Measurements from ENCODE around the gene SLC47A2.
"Not testable (repeated sequence)": the region's sequence is repeated elsewhere in the genome, so short reads cannot be mapped to it uniquely, and the experiment has no call there.

Gene SLC47A2

GRCh38 chr17:19705771-19706770 lies 10.3 kb downstream of the SLC47A2 start:
- DNase-seq, result no peak

- DNase-seq, result no peak
These were observed 11.2 kb downstream of the SLC47A2 start for GRCh38 chr17:19705201-19705600.

GRCh38 chr17:19703828-19704613 lies 12.4 kb downstream of the SLC47A2 start:
- no peak for DNase-seq

GRCh38 chr17:19703106-19703827 lies 13.1 kb downstream of the SLC47A2 start:
- DNase-seq, result no peak

- no peak for DNase-seq
These were observed 14.2 kb downstream of the SLC47A2 start for GRCh38 chr17:19702217-19702641.

DNA sequence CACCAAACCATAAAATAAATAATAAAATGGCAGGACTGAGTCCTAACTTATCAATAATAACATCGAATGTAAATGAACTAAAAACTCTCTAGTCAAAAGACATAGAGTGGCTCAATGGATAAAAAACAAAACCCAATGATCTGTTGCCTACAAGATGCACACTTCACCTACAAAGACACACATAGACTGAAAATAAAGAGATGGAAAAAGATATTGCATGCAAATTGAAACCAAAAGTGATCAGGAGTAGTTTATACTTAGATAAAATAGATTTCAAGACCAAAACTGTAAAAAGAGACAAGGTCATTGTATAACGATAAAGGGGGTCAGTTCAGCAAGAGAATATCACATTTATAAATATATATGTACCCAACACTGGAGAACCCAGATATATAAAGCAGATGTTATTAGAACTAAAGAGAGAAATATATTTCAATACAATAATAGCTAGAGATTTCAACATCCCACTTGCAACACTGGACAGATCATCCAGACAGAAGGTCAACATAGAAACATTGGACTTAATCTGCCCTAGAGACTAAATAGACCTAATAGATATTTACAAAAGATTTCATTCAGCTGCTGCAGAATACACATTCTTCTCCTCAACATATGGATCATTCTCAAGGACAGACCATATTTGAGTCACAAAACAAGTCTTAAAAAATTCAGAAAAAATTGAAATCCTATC lies 29.8 kb downstream of the SLC47A2 start:
- no peak for DNase-seq

DNA sequence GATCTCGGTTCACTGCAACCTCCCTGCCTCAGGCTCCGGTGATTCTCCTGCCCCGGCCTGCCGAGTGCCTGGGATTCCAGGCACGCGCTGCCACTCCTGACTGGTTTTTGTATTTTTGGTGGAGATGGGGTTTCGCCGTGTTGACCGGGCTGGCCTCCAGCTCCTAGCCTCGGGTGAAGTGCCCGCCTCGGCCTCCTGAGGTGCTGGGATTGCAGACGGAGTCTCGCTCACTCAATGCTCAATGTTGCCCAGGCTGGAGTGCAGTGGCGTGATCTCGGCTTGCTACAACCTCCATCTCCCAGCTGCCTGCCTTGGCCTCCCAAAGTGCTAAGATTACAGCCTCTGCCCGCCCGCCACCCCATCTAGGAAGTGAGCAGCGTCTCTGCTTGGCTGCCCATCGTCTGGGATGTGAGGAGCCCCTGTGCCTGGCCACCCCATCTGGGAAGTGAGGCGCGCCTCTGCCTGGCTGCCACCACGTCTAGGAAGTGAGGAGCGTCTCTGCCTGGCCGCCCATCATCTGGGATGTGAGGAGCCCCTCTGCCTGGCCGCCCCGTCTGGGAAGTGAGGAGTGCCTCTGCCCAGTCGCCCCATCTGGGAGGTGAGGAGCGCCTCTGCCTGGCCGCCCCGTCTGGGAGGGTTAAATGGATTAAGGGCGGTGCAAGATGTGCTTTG lies 31.3 kb downstream of the SLC47A2 start:
- not testable (repeated sequence) for DNase-seq

GRCh38 chr17:19683117-19683516 lies 33.3 kb downstream of the SLC47A2 start:
- DNase-seq, result no peak

DNA sequence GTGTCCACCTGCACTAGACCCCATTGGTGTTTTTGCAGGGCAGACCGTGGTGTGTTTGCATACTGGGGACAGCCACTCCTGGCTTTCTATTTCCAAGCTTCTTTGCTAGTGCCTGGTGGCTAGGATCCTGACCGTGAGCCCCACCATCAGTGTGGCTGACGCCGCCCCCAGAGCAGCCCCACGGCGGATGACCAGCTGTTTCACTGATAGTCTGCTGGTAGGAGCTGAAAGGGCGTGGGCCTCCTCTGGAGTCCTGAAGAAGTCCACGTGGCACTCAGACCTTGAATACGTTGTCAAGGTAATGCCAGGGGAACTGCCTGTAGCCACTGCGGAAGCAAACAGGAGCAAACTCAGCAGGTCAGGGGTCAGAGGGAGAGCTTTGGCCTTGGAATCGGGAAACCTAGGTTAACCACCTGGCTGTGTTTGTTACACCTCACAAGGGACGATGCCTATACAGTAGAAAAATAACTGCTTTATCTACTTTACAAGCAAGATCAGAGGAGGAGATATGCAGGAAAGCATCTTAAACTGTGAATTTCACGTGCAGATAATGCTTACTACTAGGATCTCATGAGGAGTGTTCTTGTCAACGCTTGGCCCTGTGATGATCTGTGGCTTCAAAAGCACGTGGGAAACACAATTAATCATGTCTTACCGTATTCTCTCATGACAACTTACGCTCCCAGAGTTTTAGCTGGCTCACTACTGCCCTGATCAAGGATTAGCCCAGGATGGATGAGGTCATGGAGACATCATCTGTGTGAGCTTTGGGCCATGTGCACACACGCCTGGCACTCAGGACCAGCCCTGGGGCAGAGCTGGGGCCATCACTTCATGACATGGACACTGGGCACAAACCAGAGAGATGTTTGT lies 37.6 kb downstream of the SLC47A2 start:
- no peak for DNase-seq

DNA sequence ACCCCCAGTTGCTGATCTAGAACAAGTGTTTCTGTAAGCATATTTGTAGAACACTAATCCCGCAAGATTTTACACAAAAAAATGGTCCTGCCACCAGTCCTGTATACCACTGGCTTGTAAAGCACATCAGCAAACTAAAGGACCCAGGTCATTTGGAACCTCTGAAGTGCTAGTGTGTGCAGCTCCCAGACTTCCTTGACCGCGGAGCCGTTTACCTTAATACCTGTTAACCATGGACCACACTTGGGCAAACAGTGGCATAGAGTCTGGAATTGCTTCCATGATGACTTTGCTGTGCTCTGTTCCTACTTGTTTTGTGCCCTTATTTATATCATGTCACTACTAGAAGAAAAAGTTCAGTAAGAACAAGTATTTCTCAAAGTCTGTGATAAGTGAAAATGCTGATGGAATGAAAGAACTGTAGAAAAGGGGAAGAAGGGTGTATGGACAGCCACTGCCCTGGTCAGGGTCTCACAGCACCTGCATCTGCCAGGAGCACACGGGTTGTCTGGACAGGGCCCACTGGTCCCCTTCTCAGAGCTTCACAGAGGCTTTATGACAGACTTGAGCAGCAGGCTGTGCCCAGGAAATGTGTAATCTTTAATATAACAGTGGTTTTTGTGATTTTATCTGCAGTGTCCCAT lies 38.5 kb downstream of the SLC47A2 start:
- no peak for DNase-seq

DNA sequence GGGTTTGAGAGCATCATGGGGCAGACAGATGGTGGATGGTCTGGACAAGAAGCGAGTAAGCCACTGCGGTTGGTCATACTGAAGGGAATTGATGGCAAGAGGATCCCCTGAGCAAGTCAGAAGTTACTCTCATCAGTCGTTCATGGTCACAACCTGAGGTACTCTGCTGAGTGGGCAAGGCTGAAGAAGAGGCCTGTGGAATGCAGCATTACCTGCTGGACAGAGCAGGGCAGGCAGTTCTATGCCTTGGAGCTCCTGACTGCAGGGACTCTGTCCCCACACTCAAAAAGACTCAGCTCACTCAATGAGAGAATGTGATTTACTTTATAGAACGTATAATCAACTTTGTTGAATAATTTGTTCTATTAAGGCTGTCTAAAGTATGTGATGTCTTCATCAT lies 39.5 kb downstream of the SLC47A2 start:
- DNase-seq, result no peak

DNA sequence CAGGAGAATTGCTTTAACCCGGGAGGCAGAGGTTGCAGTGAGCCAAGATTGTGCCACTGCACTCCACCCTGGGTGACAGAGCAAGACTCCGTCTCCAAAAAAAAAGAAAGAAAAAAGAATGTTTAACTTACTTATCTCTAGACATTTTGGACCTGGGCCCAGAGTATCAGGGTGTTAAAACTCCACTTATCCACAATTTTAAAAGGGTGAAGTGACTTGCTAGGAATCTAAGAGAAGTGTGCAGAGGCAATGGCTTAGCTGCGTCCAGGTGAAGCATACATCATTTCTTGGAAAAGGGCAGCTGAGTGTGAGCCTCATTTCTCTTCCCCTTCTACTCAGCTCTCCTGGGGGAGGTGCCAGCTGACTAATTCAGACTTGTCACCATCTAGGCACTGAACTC lies 42.8 kb downstream of the SLC47A2 start:
- no peak for DNase-seq

GRCh38 chr17:19672009-19672750 lies 44.2 kb downstream of the SLC47A2 start:
- no peak for DNase-seq

DNA sequence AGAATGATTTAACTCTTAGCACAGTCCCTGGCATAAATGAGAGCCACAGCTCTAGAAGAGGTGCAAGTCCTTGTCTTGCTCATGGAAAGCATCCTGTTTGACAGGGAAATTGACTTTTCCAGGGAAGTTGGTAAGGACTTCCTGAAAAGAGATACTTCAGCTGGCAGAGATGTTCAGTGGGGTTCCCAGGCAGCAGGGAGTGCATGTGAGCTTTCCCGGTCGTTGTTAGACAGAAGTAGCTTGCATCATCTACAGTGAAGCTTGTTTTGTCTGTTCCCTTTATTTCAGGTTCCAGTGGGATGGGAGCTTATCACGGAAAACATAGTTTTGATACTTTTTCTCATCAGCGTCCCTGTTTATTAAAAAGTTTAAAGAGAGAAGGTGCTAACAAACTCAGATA lies 45.0 kb downstream of the SLC47A2 start:
- no peak for DNase-seq

DNA sequence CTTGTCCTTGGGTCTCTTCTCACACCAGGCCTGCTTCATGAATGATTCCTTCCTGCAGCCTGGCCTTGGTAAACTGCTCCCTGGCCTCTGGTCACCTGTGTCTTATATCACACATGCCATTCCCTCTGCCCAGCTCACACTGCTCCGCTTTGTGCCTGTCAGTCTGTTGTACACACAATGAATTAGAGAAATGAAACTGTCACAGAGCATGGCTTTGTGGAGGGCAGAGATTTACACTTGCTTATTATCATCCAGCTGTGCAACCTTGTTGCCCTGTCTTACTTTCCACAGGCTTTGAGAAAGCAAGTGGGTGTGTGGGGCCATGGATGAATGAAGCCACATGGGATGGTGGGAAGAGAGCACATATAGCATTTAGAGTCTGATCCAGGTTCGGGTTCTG lies 45.5 kb downstream of the SLC47A2 start:
- DNase-seq, result no peak

GRCh38 chr17:19669680-19670079 lies 46.7 kb downstream of the SLC47A2 start:
- not testable (repeated sequence) for DNase-seq

DNA sequence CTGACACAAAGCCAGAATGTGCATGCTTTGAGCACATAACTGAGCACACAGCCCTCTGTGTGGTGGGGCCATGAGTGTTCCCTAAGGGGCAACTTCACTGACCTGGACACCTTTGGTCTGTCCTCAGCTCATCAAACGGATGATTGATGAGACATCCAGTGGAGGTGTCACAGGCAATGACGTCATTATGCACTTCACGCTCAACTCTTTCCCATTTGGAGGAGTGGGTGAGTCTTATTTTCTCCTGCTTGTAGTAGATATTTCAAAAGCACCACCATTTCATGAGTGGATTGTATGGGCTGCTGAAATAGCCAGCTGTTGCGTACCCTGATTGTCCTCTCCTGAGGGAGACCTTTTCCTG lies 51.6 kb downstream of the SLC47A2 start:
- DNase-seq, result no peak

DNA sequence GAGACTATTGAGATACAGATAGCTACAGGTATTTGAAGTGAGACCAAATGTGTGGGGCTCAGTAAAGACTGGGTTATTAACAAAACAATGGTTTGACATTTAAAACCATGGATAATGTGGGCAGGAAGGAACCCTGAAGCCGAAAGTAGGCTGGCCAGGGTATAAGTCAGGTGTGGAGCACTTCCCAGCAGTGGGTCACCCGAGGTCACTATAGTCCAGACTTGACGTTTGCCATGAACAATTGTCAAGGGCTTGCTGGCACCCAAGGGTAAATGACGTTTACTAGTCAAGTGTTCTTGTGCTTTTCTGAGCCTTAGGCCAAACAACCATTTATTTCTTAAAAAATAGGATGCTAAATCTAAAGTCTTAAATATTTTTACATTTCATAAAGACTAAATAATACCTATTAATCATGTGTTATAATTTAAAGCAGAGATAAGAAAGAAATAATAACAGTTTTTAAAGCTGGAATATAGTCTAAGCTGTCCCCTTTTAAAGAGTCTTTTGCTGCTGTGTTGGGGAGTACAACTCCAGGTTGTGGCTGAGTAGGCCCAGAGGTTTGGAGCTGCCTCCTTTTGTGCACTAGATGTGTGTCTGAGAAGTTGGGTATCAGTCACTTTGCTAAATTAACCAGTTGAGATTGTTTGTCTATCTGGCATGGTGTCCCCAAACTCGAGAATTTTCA lies 52.1 kb downstream of the SLC47A2 start:
- DNase-seq, result no peak

- DNase-seq, result no peak
These were observed 53.3 kb downstream of the SLC47A2 start for GRCh38 chr17:19663097-19663496.
